GM23248 (cell line): Measurements from ENCODE around the gene SHROOM2. TPM values are rescaled to one million over a fixed set of nuclear protein-coding genes. Genes with fewer than 3 reads are reported as not detected.

Experiments used
- DNase-seq: peaks from one replicate; pipeline ENCODE4 v3.0.0-alpha.2; 2015
- H2AFZ ChIP-seq: fragments of 200-600 bp; sonication (generic); 2 replicates; pipeline ENCODE4 v1.6.1; 2016; ENCODE audit warnings: antibody characterized with exemption
- H3F3A ChIP-seq: fragments of 200-600 bp; sonication (generic); 2 replicates; pipeline ENCODE4 v1.6.1; 2016; ENCODE audit warnings: mild to moderate bottlenecking, antibody characterized with exemption, mixed run types; ENCODE audit not compliant: insufficient read depth
- H3K27ac ChIP-seq: fragments of 200-600 bp; sonication (generic); 2 replicates; pipeline ENCODE4 v1.5.1; 2016; ENCODE audit warnings: mild to moderate bottlenecking
- H3K27me3 ChIP-seq: fragments of 200-600 bp; sonication (generic); replicated peaks from 2 replicates; pipeline ENCODE4 v1.6.1; 2016; ENCODE audit warnings: mild to moderate bottlenecking; ENCODE audit not compliant: insufficient read depth
- H3K36me3 ChIP-seq: fragments of 200-600 bp; sonication (generic); 2 replicates; pipeline ENCODE4 v1.6.1; 2016; ENCODE audit warnings: low read depth, mild to moderate bottlenecking
- H3K4me1 ChIP-seq: fragments of 200-600 bp; sonication (generic); 2 replicates; pipeline ENCODE4 v1.6.1; 2016; ENCODE audit warnings: mild to moderate bottlenecking; ENCODE audit not compliant: insufficient read depth
- H3K4me2 ChIP-seq: fragments of 200-600 bp; sonication (generic); one replicate; pipeline ENCODE4 v1.6.1; 2016; ENCODE audit warnings: mild to moderate bottlenecking; ENCODE audit not compliant: unreplicated experiment
- H3K4me3 ChIP-seq: fragments of 200-600 bp; sonication (generic); 2 replicates; pipeline ENCODE4 v1.5.1; 2016; ENCODE audit warnings: mild to moderate bottlenecking
- H3K79me2 ChIP-seq: fragments of 200-600 bp; sonication (generic); 2 replicates; pipeline ENCODE4 v1.6.1; 2016; ENCODE audit warnings: mild to moderate bottlenecking; ENCODE audit not compliant: insufficient read depth
- H3K9ac ChIP-seq: fragments of 200-600 bp; sonication (generic); 2 replicates; pipeline ENCODE4 v1.6.1; 2016; ENCODE audit warnings: mild to moderate bottlenecking
- H3K9me2 ChIP-seq: fragments of 200-600 bp; sonication (generic); 2 replicates; pipeline ENCODE4 v1.6.1; 2016; ENCODE audit warnings: mixed run types, mild to moderate bottlenecking, moderate library complexity; ENCODE audit not compliant: insufficient read depth
- H3K9me3 ChIP-seq: fragments of 200-600 bp; sonication (generic); one replicate; pipeline ENCODE4 v1.6.1; 2017; ENCODE audit warnings: low read depth
- H4K20me1 ChIP-seq: fragments of 200-600 bp; sonication (generic); 2 replicates; pipeline ENCODE4 v1.6.0; 2016; ENCODE audit not compliant: insufficient read depth
- EZH2 ChIP-seq: fragments of 200-600 bp; sonication (generic); IDR thresholded peaks from 2 replicates; pipeline ENCODE4 v1.6.1; 2018; ENCODE audit warnings: antibody characterized with exemption, mild to moderate bottlenecking; ENCODE audit not compliant: insufficient read depth, poor library complexity, severe bottlenecking
- EZH2phosphoT487 ChIP-seq: fragments of 200-600 bp; sonication (generic); IDR thresholded peaks from 2 replicates; pipeline ENCODE4 v1.6.1; 2018; ENCODE audit warnings: antibody characterized with exemption, moderate library complexity, mild to moderate bottlenecking, low read depth; ENCODE audit not compliant: insufficient read depth
- WGBS, 2 experiments: methylation state at CpG; one replicate each; pipeline ENCODE4 v1.1.6; 2015 to 2017; ENCODE audit warnings: low lambda C conversion rate in 2 of 2, low coverage in 1 of 2; ENCODE audit errors: missing lambda C conversion rate in 2 of 2; 5-methylcytosine and 5-hydroxymethylcytosine counted together
- in situ Hi-C: fragments of 300-500 bp; cut with MboI; formaldehyde crosslinking; loops from 2 replicates; pipeline ENCODE4 v1.15.0; 2020
- polyA plus RNA-seq: library from polyadenylated mRNA; unstranded; fragments of >200 nt; fragmentation: Nextera tagmentation; extraction: Ambion mirVana; gene quantifications from 2 replicates; pipeline ENCODE4 v1.2.1, GENCODE V29; 2016
- total RNA-seq: library from RNA; depleted of rRNA; stranded (reverse); fragments of >200 nt; shearing (Covaris generic); gene quantifications from 2 replicates; pipeline ENCODE4 v1.2.3, GENCODE V29; 2014

Gene SHROOM2
- total and polyA plus RNA-seq, 2 experiments from 2014 or later: 0.22 to 0.63 TPM

DNA sequence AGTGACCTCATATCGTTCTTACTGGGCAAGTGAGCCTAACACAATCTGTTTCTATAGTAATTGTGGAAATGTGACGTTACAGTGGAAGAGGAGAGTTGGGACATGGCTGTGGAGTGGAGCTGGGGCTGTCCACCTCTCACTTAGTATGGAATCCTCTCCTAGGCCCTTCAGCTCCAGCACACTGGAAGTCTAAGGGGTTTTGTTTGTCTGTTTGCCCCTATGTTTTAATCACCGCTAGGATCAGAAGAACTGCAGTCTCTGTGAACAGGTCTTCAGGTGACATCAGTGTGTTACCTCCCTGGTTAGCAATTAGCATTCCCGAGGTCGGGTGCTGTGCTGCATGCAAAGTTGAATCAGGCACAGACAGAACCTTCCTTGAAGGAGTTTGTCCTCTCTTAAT lies 131.6 kb downstream of the SHROOM2 start:
- 45 to 46% methylated on average over 5 of the region's 5 CpGs for WGBS, 2 experiments
- Histone ChIP-seq H3K9me2 (no peaks in the 10 kb centered on the region), H3K27me3 (no peaks in the 10 kb centered on the region), H3K4me2 (no peak overlapping the region), H2AFZ (no peak overlapping the region), H3K27ac (no peak overlapping the region), H3K9ac (no peak overlapping the region), H3F3A (no peaks in the 10 kb centered on the region), H3K4me1 (no peaks in the 10 kb centered on the region), H3K36me3 (no peaks in the 10 kb centered on the region), H3K79me2 (no peaks in the 10 kb centered on the region), H3K4me3 (no peak overlapping the region), H4K20me1 (no peaks in the 10 kb centered on the region), H3K9me3 (no peaks in the 10 kb centered on the region)
- no peak for TF ChIP-seq EZH2phosphoT487
- no peak for TF ChIP-seq EZH2
- no peak for DNase-seq
- in situ Hi-C loops: no loop called here

DNA sequence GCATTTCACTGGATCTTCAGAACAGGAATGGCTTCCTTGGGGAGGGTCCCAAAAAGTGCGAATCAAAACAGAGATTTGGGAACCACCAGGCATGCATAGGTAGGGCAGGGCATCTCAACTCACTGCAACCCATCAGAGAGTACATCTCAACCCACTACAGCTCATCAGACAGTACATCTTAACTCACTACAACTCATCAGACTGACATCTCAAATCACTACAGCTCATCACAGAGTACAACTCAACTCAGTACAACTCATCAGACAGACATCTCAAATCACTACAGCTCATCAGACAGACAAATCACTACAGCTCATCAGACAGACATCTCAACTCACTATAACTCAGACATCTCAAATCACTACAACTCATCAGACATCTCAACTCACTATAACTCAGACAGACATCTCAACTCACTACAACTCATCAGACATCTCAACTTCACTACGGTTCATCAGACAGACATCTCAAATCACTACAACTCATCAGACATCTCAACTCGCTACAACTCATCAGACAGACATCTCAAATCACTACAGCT lies 133.5 kb downstream of the SHROOM2 start:
- TF ChIP-seq EZH2 (no peak), EZH2phosphoT487 (no peak)

GRCh38 chrX:9921407-9921806 lies 135.2 kb downstream of the SHROOM2 start:
- H3K27ac ChIP-seq: no peak overlapping the region
- no peaks in the 10 kb centered on the region for H3K9me3 ChIP-seq
- H3F3A ChIP-seq: no peaks in the 10 kb centered on the region
- no peaks in the 10 kb centered on the region for H4K20me1 ChIP-seq
- in situ Hi-C loops: no loop called here
- no peaks in the 10 kb centered on the region for H3K79me2 ChIP-seq
- H3K4me3 ChIP-seq: no peak overlapping the region
- no peak for DNase-seq
- no peak overlapping the region for H3K4me2 ChIP-seq
- H2AFZ ChIP-seq: no peak overlapping the region
- H3K36me3 ChIP-seq: no peaks in the 10 kb centered on the region
- TF ChIP-seq EZH2 (no peak), EZH2phosphoT487 (no peak)
- no peaks in the 10 kb centered on the region for H3K4me1 ChIP-seq
- H3K9ac ChIP-seq: no peak overlapping the region
- H3K9me2 ChIP-seq: no peaks in the 10 kb centered on the region
- H3K27me3 ChIP-seq: no peaks in the 10 kb centered on the region
- WGBS, 2 experiments: 68 to 83% methylated on average over 5 of the region's 5 CpGs

More for the DNA sequence above, 133.5 kb downstream of the SHROOM2 start:
- H3K27me3 ChIP-seq: no peaks in the 10 kb centered on the region
- no peak for DNase-seq
- no peak overlapping the region for H2AFZ ChIP-seq
- H3K4me3 ChIP-seq: no peak overlapping the region
- H3K9ac ChIP-seq: no peak overlapping the region
- no peaks in the 10 kb centered on the region for H3K9me2 ChIP-seq
- H3K9me3 ChIP-seq: no peaks in the 10 kb centered on the region
- no peak overlapping the region for H3K27ac ChIP-seq
- no peaks in the 10 kb centered on the region for H3F3A ChIP-seq
- no peaks in the 10 kb centered on the region for H4K20me1 ChIP-seq
- no peaks in the 10 kb centered on the region for H3K36me3 ChIP-seq
- no peaks in the 10 kb centered on the region for H3K4me1 ChIP-seq
- in situ Hi-C loops: no loop called here
- no peaks in the 10 kb centered on the region for H3K79me2 ChIP-seq
- H3K4me2 ChIP-seq: no peak overlapping the region
- 42 to 78% methylated on average over 3 of the region's 3 CpGs for WGBS, 2 experiments

GRCh38 chrX:9923357-9923756 lies 137.1 kb downstream of the SHROOM2 start:
- DNase-seq: no peak
- in situ Hi-C loops: no loop called here
- Histone ChIP-seq H3K9me2 (no peaks in the 10 kb centered on the region), H3K27me3 (no peaks in the 10 kb centered on the region), H3K4me1 (no peaks in the 10 kb centered on the region), H3K9me3 (no peaks in the 10 kb centered on the region), H3K79me2 (no peaks in the 10 kb centered on the region), H4K20me1 (no peaks in the 10 kb centered on the region), H3K36me3 (no peaks in the 10 kb centered on the region), H3K27ac (no peak overlapping the region), H3K4me3 (no peak overlapping the region), H3F3A (no peaks in the 10 kb centered on the region), H3K4me2 (no peak overlapping the region), H2AFZ (no peak overlapping the region), H3K9ac (no peak overlapping the region)
- 67 to 72% methylated on average over 3 to 5 of the region's 5 CpGs for WGBS, 2 experiments
- TF ChIP-seq EZH2phosphoT487 (no peak), EZH2 (no peak)

- 63 to 74% methylated on average over 8 to 9 of the region's 9 CpGs for WGBS, 2 experiments
- Histone ChIP-seq H3F3A (no peaks in the 10 kb centered on the region), H4K20me1 (no peaks in the 10 kb centered on the region), H3K9ac (no peak overlapping the region), H2AFZ (no peak overlapping the region), H3K36me3 (no peaks in the 10 kb centered on the region), H3K79me2 (no peaks in the 10 kb centered on the region), H3K4me1 (no peaks in the 10 kb centered on the region), H3K9me2 (no peaks in the 10 kb centered on the region), H3K27ac (no peak overlapping the region), H3K4me3 (no peak overlapping the region), H3K4me2 (no peak overlapping the region), H3K27me3 (no peaks in the 10 kb centered on the region), H3K9me3 (no peaks in the 10 kb centered on the region)
- TF ChIP-seq EZH2 (no peak), EZH2phosphoT487 (no peak)
- no peak for DNase-seq
- in situ Hi-C loops: no loop called here
Measured at GRCh38 chrX:9926002-9926401, 139.8 kb downstream of the SHROOM2 start.
